ENCODE data around the gene TTLL9. TPM values are rescaled to one million over a fixed set of nuclear protein-coding genes. Genes with fewer than 3 reads are reported as not detected.

The TTLL9 gene
- total RNA-seq, 4 donors from 2014 or later: 0.09 to 0.38 TPM; not detected in 2

GRCh38 chr20:31936420-31936819 is 66.0 kb downstream of the TTLL9 start:
- intact Hi-C loops (cut with DNase I): no loop called here
- DNase-seq: no peak

GRCh38 chr20:31937820-31938219 is 67.4 kb downstream of the TTLL9 start:
- Histone ChIP-seq H3K27ac (no peak overlapping the region), H3K4me1 (peaks cover 0 to 12% (median 3%) of the 10 kb centered on the region in 3 donors), H3K4me3 (no peak overlapping the region), H3K27me3 (no peaks in the 10 kb centered on the region), H3K9me3 (no peaks in the 10 kb centered on the region), H3K36me3 (peaks cover 0 to 7% (median 7%) of the 10 kb centered on the region in 3 donors)
- WGBS, 2 donors: 27% methylated on average over 1 of the region's 1 CpG; no CpG with 5 or more reads in 1 of the 2 donors
- no peak for TF ChIP-seq POLR2A (IDR thresholded peaks at IDR 0.05)
- no peak for TF ChIP-seq CTCF (IDR thresholded peaks at IDR 0.05)
- intact Hi-C loops (cut with DNase I): no loop called here
- no peak for DNase-seq

More at GRCh38 chr20:31936420-31936819, 66.0 kb downstream of the TTLL9 start:
- TF ChIP-seq CTCF (IDR thresholded peaks at IDR 0.05) (no peak), POLR2A (IDR thresholded peaks at IDR 0.05) (no peak)
- Histone ChIP-seq H3K27ac (no peak overlapping the region), H3K36me3 (no peaks in the 10 kb centered on the region), H3K4me1 (peaks cover 0 to 12% (median 3%) of the 10 kb centered on the region in 3 donors), H3K27me3 (no peaks in the 10 kb centered on the region), H3K4me3 (no peak overlapping the region), H3K9me3 (no peaks in the 10 kb centered on the region)
- WGBS, 2 donors: 78 to 81% methylated on average over 4 of the region's 4 CpGs

GRCh38 chr20:31939661-31940060 is 69.2 kb downstream of the TTLL9 start:
- Histone ChIP-seq H3K4me3 (no peak overlapping the region), H3K36me3 (peaks cover 0 to 26% (median 8%) of the 10 kb centered on the region in 3 donors), H3K27ac (no peak overlapping the region), H3K4me1 (peaks cover 0 to 12% (median 0%) of the 10 kb centered on the region in 3 donors), H3K9me3 (no peaks in the 10 kb centered on the region), H3K27me3 (no peaks in the 10 kb centered on the region)
- intact Hi-C loops (cut with DNase I): loop anchor here (10.0 kb wide), 1 partner anchor 155 kb away; no protein-coding TSS in a partner anchor
- TF ChIP-seq POLR2A (IDR thresholded peaks at IDR 0.05): no peak
- TF ChIP-seq CTCF (IDR thresholded peaks at IDR 0.05): no peak
- 84 to 87% methylated on average over 2 of the region's 2 CpGs for WGBS, 2 donors
- no peak for DNase-seq

- Histone ChIP-seq H3K9me3 (peaks cover 0 to 2% (median 0%) of the 10 kb centered on the region in 3 donors), H3K27me3 (no peaks in the 10 kb centered on the region), H3K4me3 (no peak overlapping the region), H3K36me3 (peaks cover 20 to 60% (median 36%) of the 10 kb centered on the region in 3 donors), H3K27ac (no peak overlapping the region), H3K4me1 (peaks cover 0 to 16% (median 0%) of the 10 kb centered on the region in 3 donors)
- intact Hi-C loops (cut with DNase I): loop anchor here (10.0 kb wide), 1 partner anchor 152 kb away; no protein-coding TSS in a partner anchor
- TF ChIP-seq CTCF (IDR thresholded peaks at IDR 0.05) (no peak), POLR2A (IDR thresholded peaks at IDR 0.05) (no peak)
- DNase-seq: no peak
- WGBS, 2 donors: 17 to 88% methylated on average over 1 of the region's 2 CpGs
Measured at GRCh38 chr20:31943052-31943471, 72.6 kb downstream of the TTLL9 start.

- Histone ChIP-seq H3K27ac (no peak overlapping the region), H3K36me3 (peaks cover 26 to 82% (median 42%) of the 10 kb centered on the region in 3 donors), H3K9me3 (peaks cover 0 to 5% (median 0%) of the 10 kb centered on the region in 3 donors), H3K4me3 (no peak overlapping the region), H3K27me3 (no peaks in the 10 kb centered on the region), H3K4me1 (peaks cover 1 to 28% (median 4%) of the 10 kb centered on the region in 3 donors)
- intact Hi-C loops (cut with DNase I): loop anchor here (10.0 kb wide), 1 partner anchor 149 kb away; no protein-coding TSS in a partner anchor
- TF ChIP-seq POLR2A (IDR thresholded peaks at IDR 0.05) (no peak), CTCF (IDR thresholded peaks at IDR 0.05) (no peak)
- no peak for DNase-seq
- 65 to 100% methylated on average over 2 to 3 of the region's 4 CpGs for WGBS, 2 donors
Measured at GRCh38 chr20:31945319-31945718, 74.9 kb downstream of the TTLL9 start.

Data from esophagus squamous epithelium (tissue), 5 donors.